HepG2 (cell line): ENCODE results near the gene C1QL4. TPM values are rescaled to one million over a fixed set of nuclear protein-coding genes. Genes with fewer than 3 reads are reported as not detected.
A peak's percentile ranks its signal among the peaks of the same experiment; 100 is the strongest.

Source experiments
- ATAC-seq: fragments of 200-7000 bp; cut with Tn5 transposase; 3 replicates; pipeline ENCODE4 v1.9.1; 2020; ENCODE audit warnings: mild to moderate bottlenecking, moderate library complexity
- BruUV-seq: library from RNA; stranded (reverse); fragments of 400-500 nt; replicated peaks from 2 replicates; lab custom pipeline; 2021; lab: Mats Ljungman, UMichigan
- CTCF ChIA-PET: fragments of 300-600 bp; formaldehyde crosslinking; extraction: SDS; loops from one replicate; lab custom pipeline; 2021; ENCODE audit warnings: low total read pairs, inconsistent platforms, low intra/inter-chr PET ratio; lab: Yijun Ruan, JAX
- POLR2A ChIA-PET: fragments of 350-600 bp; sonication (Branson Sonifier 250); formaldehyde crosslinking; loops from one replicate; lab custom pipeline; 2020; ENCODE audit warnings: antibody characterized with exemption, inconsistent platforms; lab: Yijun Ruan, JAX
- DNase-seq: peaks from one replicate; pipeline ENCODE4 v3.0.0-alpha.2; 2015; ENCODE audit warnings: low spot score
- FAIRE-seq: peaks from 3 replicates; lab custom pipeline; 2011; peaks lifted over from hg19 to GRCh38; lab: Jason Lieb, UNC
- H2AFZ ChIP-seq: one replicate; pipeline ENCODE4 v1.6.1; 2011; ENCODE audit warnings: low read length, inconsistent platforms
- H3K27ac ChIP-seq: fragments of 300-600 bp; 3 replicates; pipeline ENCODE4 v1.8.0; 2011; ENCODE audit warnings: mixed run types, mild to moderate bottlenecking, mixed read lengths, low read length, inconsistent platforms; ENCODE audit not compliant: insufficient read depth; ENCODE audit errors: extremely low read length
- H3K27me3 ChIP-seq, 2 experiments: fragments of 200-600 bp in 1 of 2; 2 replicates in 1 of 2; 3 replicates in 1 of 2; pipeline versions ENCODE4 v1.6.0 to v1.8.0; 2011; ENCODE audit warnings: low read length in 2 of 2, mild to moderate bottlenecking in 2 of 2, moderate library complexity in 2 of 2, inconsistent platforms in 1 of 2; ENCODE audit not compliant: insufficient read depth in 2 of 2, control insufficient read depth in 1 of 2
- H3K36me3 ChIP-seq, 2 experiments: fragments of 200-600 bp in 1 of 2; replicated peaks in 1 of 2; 2 replicates in 1 of 2; 3 replicates in 1 of 2; pipeline versions ENCODE4 v1.5.1 to v1.8.0; 2011; ENCODE audit warnings: low read length in 2 of 2, inconsistent platforms in 1 of 2; ENCODE audit not compliant: insufficient read depth in 2 of 2, control insufficient read depth in 1 of 2
- H3K4me1 ChIP-seq: 2 replicates; pipeline ENCODE4 v1.5.1; 2012; ENCODE audit warnings: low read length, inconsistent platforms; ENCODE audit not compliant: insufficient read depth
- H3K4me2 ChIP-seq: 2 replicates; pipeline ENCODE4 v1.6.0; 2011; ENCODE audit warnings: low read depth, low read length, inconsistent platforms
- H3K4me3 ChIP-seq, 3 experiments: fragments of 200-600 bp in 1 of 3; sonication (generic), shearing (Covaris generic) in 1 of 3; replicated peaks in 1 of 3; 2 replicates each; pipeline ENCODE4 v1.5.1; 2011 to 2016; ENCODE audit warnings: low read length in 3 of 3, inconsistent platforms in 2 of 3, low read depth in 2 of 3, mild to moderate bottlenecking in 2 of 3, control low read depth in 1 of 3, mixed read lengths in 1 of 3; ENCODE audit not compliant: insufficient read depth in 1 of 3
- H3K79me2 ChIP-seq: one replicate; pipeline ENCODE4 v1.6.1; 2011; ENCODE audit warnings: low read length, inconsistent platforms; ENCODE audit not compliant: insufficient read depth
- H3K9ac ChIP-seq: 2 replicates; pipeline ENCODE4 v1.6.0; 2011; ENCODE audit warnings: mild to moderate bottlenecking, low read depth, low read length, inconsistent platforms; ENCODE audit not compliant: insufficient read depth
- H3K9me3 ChIP-seq: 2 replicates; pipeline ENCODE4 v1.5.1; 2012; ENCODE audit warnings: mild to moderate bottlenecking, low read length
- H4K20me1 ChIP-seq: 2 replicates; pipeline ENCODE4 v1.6.0; 2011; ENCODE audit warnings: inconsistent platforms, mild to moderate bottlenecking, low read length, moderate library complexity; ENCODE audit not compliant: insufficient read depth
- CBX2 ChIP-seq, 2 experiments: fragments of 200-600 bp in 1 of 2; sonication (generic); formaldehyde crosslinking in 1 of 2; IDR thresholded peaks; 2 replicates each; pipeline versions ENCODE4 v1.7.0 to v1.8.1; 2018 to 2022; ENCODE audit warnings: low read depth in 2 of 2, low read length in 1 of 2, mild to moderate bottlenecking in 1 of 2, missing genetic modification reagents in 1 of 2
- HNRNPUL1 ChIP-seq: fragments of 200-400 bp; formaldehyde crosslinking; IDR thresholded peaks from 2 replicates; pipeline ENCODE4 v1.6.1; 2017; ENCODE audit warnings: low read depth, mild to moderate bottlenecking, low read length, moderate library complexity
- IKZF4 ChIP-seq: sonication (generic); formaldehyde crosslinking; IDR thresholded peaks from 2 replicates; pipeline ENCODE4 v1.5.1; 2020; ENCODE audit warnings: borderline replicate concordance, mild to moderate bottlenecking, low read depth, missing genetic modification reagents; ENCODE audit errors: not compliant biosample characterization
- NR2C2 ChIP-seq: sonication (generic); formaldehyde crosslinking; IDR thresholded peaks from 2 replicates; pipeline ENCODE4 v1.4.0; 2020; ENCODE audit warnings: missing genetic modification reagents, mild to moderate bottlenecking, moderate library complexity, borderline replicate concordance
- SOX6 ChIP-seq, 2 experiments: fragments of 450-650 bp in 1 of 2; sonication (generic) in 1 of 2; formaldehyde crosslinking in 1 of 2; IDR thresholded peaks; 2 replicates each; pipeline versions ENCODE4 v1.4.0 to v1.6.1; 2017 to 2020; ENCODE audit warnings: antibody characterized with exemption in 1 of 2, mild to moderate bottlenecking in 1 of 2, missing genetic modification reagents in 1 of 2
- SSRP1 ChIP-seq: IDR thresholded peaks from 2 replicates; pipeline ENCODE4 v1.6.1; 2016; ENCODE audit warnings: control low read depth
- ZBTB7B ChIP-seq: sonication (generic); formaldehyde crosslinking; IDR thresholded peaks from 2 replicates; pipeline ENCODE4 v1.4.0; 2020; ENCODE audit warnings: missing genetic modification reagents
- ZNF564 ChIP-seq: sonication (generic); formaldehyde crosslinking; IDR thresholded peaks from 2 replicates; pipeline ENCODE4 v1.8.1; 2023; ENCODE audit warnings: mild to moderate bottlenecking, missing genetic modification reagents
- WGBS: methylation state at CpG from one replicate; pipeline ENCODE4 v1.1.6; 2017; ENCODE audit warnings: low lambda C conversion rate; 5-methylcytosine and 5-hydroxymethylcytosine counted together
- in situ Hi-C: cut with HindIII; loops from 2 replicates; pipeline ENCODE4 v1.10.0; 2017; ENCODE audit warnings: low pct_unique_long_range_greater_than_20kb; ENCODE audit not compliant: extremely low pct_ligation_motif_present
- intact Hi-C: fragments of 100-400 bp; cut with micrococcal nuclease; formaldehyde crosslinking; loops from one replicate; pipeline ENCODE4 v1.10.0; 2022; ENCODE audit not compliant: unreplicated experiment
- polyA plus RNA-seq, 8 experiments: library from polyadenylated mRNA; depleted of rRNA in 3 of 8; stranded (reverse) in 7 of 8; unstranded in 1 of 8; fragments of >200 nt; fragmentation: Illumina TruSeq in 4 of 8; extraction: Trizol in 4 of 8; gene quantifications; 2 replicates each; pipeline versions ENCODE4 v1.2.1 to v1.2.3, GENCODE V29; 2011 to 2016; ENCODE audit warnings: low read depth in 4 of 8, missing spikeins in 1 of 8, mixed read lengths in 1 of 8; ENCODE audit not compliant: insufficient read depth in 1 of 8
- total RNA-seq, 5 experiments: library from RNA; depleted of rRNA; stranded (reverse); fragments of >200 nt; fragmentation: Illumina TruSeq; extraction: Trizol; gene quantifications; 2 replicates each; pipeline ENCODE4 v1.2.3, GENCODE V29; 2016; ENCODE audit warnings: low read depth in 1 of 5
- TF ChIP-seq, protein P1 (sequence below): sonication (generic); formaldehyde crosslinking; IDR thresholded peaks from 2 replicates; pipeline ENCODE4 v1.9.0; 2021; ENCODE audit warnings: mild to moderate bottlenecking, missing genetic modification reagents
- TF ChIP-seq, protein P2 (sequence below): sonication (generic); formaldehyde crosslinking; IDR thresholded peaks from 2 replicates; pipeline ENCODE4 v1.4.0; 2020; ENCODE audit warnings: missing genetic modification reagents

C1QL4 gene
- total and polyA plus RNA-seq, 2 of the 13 experiments (the other 11 are each of a cell fraction or from before 2014, with no cell fraction given) = 0.03 TPM; not detected in 1

DNA sequence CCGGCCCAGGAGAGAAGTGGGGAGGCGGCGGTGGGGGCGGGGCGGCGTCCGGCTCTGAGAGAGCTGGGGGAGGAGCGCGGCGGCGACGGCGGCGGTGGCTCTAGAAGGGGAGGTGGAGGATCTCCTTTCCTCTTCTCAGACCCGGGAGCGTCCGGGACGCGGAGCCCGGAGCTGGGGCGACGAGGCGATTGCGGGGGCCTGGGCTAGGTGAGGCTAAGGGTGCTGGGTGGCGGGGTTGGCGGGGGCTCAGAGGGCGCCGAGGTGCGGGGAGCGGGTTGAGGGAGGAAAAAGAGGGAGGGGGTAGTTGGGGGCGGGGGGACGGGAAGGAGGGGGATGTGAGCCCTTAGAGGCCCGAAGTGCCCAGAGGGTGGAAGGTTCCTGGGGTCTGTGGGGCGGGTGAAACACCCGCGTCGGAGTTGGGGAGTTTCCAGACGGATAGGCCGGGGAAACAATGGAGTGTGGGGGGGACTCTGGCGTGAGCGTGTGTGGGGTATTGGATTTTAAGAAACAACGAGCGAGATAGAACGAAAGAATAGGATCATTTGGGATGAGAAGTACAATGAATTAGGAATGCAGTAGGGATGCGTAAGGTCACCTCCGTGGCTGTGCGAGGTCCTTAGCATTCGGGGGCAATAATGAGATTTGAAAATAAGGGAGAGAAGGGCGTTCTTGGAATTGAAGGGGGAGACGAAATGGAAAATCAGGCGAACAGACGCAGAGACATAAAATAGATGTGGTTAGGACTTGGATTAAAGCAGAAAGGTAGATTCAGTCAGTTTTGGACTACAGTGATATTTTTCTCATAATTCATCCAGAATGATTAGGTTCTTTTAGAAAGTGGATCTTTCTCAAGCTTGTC lies 30.6 kb upstream of the C1QL4 start, which contains the start of gene SPATS2:
SPATS2 (plus strand) TSS at position 82 of the 859 bp plus-strand sequence. CDS start 93,551 bp downstream, outside the sequence.
- Histone ChIP-seq H3K9ac (peak within 1 kb of the TSS; percentile 89), H3K79me2 (peaks cover 48% of the 10 kb centered on the region), H3K27me3 (no peaks in the 10 kb centered on the region; a peak in 1 of 5 replicates), H3K9me3 (no peaks in the 10 kb centered on the region), H3K36me3 (no peaks in the 10 kb centered on the region; a peak in 1 of 5 replicates), H3K4me1 (peaks cover 63% of the 10 kb centered on the region), H2AFZ (peak within 1 kb of the TSS; percentile 25), H3K4me3 (peak within 1 kb of the TSS; percentile 80 to 97 (median 83)), H3K4me2 (peak within 1 kb of the TSS; percentile 81), H4K20me1 (peaks cover 3% of the 10 kb centered on the region; the same call in 1 of the 2 replicates), H3K27ac (peak within 1 kb of the TSS; percentile 97)
- intact Hi-C loops = loop anchor here (10.0 kb wide), 1 partner anchor 57 kb away; no protein-coding TSS in a partner anchor
- TSS peak; percentile 64 for BruUV-seq
- DNase-seq (no peak), FAIRE-seq (no peak), ATAC-seq (no peak; the same call in 2 of the 3 replicates)
- CTCF ChIA-PET = interaction anchor here (0.7 kb wide), 1 partner anchor 9 kb away, joined by 3 read pairs; no protein-coding TSS in a partner anchor
- in situ Hi-C loops = loop anchor here (5.0 kb wide), 1 partner anchor 130 kb away; no protein-coding TSS in a partner anchor
- POLR2A ChIA-PET = interaction anchor here (0.9 to 2.2 kb wide), 29 partner anchors 10 to 186 kb away, joined by 3 to 41 read pairs (median 5); partner anchors contain the start of genes DNAJC22 and TROAP
- WGBS = under 1% methylated on average over 36 of the region's 52 CpGs
- TF ChIP-seq CBX2 (IDR thresholded peaks at IDR 0.05; ENCODE audit: low read depth, low read length) (no peak), CBX2 (CRISPR knock-in tag; IDR thresholded peaks at IDR 0.05; ENCODE audit: low read depth) (no peak), SSRP1 (CRISPR knock-in tag) (no peak), HNRNPUL1 (no peak), ZBTB7B (no peak), NR2C2 (CRISPR knock-in tag) (0 out of 2 replicates have a peak, but pooled peaks have one; percentile 23), SOX6 (IDR thresholded peaks at IDR 0.05) (no peak), SOX6 (CRISPR knock-in tag; IDR thresholded peaks at IDR 0.05) (0 out of 2 replicates have a peak, but pooled peaks have one; percentile 21), ZNF564 (peak; percentile 66; the same call in 1 of the 2 replicates), IKZF4 (CRISPR knock-in tag) (peak; percentile 12)
- TF ChIP-seq, protein P1, sequence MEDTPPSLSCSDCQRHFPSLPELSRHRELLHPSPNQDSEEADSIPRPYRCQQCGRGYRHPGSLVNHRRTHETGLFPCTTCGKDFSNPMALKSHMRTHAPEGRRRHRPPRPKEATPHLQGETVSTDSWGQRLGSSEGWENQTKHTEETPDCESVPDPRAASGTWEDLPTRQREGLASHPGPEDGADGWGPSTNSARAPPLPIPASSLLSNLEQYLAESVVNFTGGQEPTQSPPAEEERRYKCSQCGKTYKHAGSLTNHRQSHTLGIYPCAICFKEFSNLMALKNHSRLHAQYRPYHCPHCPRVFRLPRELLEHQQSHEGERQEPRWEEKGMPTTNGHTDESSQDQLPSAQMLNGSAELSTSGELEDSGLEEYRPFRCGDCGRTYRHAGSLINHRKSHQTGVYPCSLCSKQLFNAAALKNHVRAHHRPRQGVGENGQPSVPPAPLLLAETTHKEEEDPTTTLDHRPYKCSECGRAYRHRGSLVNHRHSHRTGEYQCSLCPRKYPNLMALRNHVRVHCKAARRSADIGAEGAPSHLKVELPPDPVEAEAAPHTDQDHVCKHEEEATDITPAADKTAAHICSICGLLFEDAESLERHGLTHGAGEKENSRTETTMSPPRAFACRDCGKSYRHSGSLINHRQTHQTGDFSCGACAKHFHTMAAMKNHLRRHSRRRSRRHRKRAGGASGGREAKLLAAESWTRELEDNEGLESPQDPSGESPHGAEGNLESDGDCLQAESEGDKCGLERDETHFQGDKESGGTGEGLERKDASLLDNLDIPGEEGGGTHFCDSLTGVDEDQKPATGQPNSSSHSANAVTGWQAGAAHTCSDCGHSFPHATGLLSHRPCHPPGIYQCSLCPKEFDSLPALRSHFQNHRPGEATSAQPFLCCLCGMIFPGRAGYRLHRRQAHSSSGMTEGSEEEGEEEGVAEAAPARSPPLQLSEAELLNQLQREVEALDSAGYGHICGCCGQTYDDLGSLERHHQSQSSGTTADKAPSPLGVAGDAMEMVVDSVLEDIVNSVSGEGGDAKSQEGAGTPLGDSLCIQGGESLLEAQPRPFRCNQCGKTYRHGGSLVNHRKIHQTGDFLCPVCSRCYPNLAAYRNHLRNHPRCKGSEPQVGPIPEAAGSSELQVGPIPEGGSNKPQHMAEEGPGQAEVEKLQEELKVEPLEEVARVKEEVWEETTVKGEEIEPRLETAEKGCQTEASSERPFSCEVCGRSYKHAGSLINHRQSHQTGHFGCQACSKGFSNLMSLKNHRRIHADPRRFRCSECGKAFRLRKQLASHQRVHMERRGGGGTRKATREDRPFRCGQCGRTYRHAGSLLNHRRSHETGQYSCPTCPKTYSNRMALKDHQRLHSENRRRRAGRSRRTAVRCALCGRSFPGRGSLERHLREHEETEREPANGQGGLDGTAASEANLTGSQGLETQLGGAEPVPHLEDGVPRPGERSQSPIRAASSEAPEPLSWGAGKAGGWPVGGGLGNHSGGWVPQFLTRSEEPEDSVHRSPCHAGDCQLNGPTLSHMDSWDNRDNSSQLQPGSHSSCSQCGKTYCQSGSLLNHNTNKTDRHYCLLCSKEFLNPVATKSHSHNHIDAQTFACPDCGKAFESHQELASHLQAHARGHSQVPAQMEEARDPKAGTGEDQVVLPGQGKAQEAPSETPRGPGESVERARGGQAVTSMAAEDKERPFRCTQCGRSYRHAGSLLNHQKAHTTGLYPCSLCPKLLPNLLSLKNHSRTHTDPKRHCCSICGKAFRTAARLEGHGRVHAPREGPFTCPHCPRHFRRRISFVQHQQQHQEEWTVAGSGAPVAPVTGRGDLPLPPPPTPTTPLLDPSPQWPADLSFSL = no peak
- TF ChIP-seq, protein P2, sequence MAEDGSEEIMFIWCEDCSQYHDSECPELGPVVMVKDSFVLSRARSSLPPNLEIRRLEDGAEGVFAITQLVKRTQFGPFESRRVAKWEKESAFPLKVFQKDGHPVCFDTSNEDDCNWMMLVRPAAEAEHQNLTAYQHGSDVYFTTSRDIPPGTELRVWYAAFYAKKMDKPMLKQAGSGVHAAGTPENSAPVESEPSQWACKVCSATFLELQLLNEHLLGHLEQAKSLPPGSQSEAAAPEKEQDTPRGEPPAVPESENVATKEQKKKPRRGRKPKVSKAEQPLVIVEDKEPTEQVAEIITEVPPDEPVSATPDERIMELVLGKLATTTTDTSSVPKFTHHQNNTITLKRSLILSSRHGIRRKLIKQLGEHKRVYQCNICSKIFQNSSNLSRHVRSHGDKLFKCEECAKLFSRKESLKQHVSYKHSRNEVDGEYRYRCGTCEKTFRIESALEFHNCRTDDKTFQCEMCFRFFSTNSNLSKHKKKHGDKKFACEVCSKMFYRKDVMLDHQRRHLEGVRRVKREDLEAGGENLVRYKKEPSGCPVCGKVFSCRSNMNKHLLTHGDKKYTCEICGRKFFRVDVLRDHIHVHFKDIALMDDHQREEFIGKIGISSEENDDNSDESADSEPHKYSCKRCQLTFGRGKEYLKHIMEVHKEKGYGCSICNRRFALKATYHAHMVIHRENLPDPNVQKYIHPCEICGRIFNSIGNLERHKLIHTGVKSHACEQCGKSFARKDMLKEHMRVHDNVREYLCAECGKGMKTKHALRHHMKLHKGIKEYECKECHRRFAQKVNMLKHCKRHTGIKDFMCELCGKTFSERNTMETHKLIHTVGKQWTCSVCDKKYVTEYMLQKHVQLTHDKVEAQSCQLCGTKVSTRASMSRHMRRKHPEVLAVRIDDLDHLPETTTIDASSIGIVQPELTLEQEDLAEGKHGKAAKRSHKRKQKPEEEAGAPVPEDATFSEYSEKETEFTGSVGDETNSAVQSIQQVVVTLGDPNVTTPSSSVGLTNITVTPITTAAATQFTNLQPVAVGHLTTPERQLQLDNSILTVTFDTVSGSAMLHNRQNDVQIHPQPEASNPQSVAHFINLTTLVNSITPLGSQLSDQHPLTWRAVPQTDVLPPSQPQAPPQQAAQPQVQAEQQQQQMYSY = no peak
